HepG2 (cell line): Measurements from ENCODE around the gene MIDN. TPM values are rescaled to one million over a fixed set of nuclear protein-coding genes. Genes with fewer than 3 reads are reported as not detected.

Source experiments
- AKAP8 ChIP-seq: sonication (generic); formaldehyde crosslinking; IDR thresholded peaks from 2 replicates; pipeline ENCODE4 v1.5.1; 2020; ENCODE audit warnings: mild to moderate bottlenecking, missing genetic modification reagents
- BHLHE40 ChIP-seq: IDR thresholded peaks from 2 replicates; pipeline ENCODE4 v1.6.1; 2011; ENCODE audit warnings: low read length, improper control_type of control experiment
- EEA1 ChIP-seq: sonication (generic); formaldehyde crosslinking; IDR thresholded peaks from 2 replicates; pipeline ENCODE4 v1.5.1; 2020; ENCODE audit warnings: mild to moderate bottlenecking, missing genetic modification reagents, borderline replicate concordance
- ELK4 ChIP-seq: sonication (generic); formaldehyde crosslinking; IDR thresholded peaks from 2 replicates; pipeline ENCODE4 v1.9.0; 2021; ENCODE audit warnings: missing genetic modification reagents, borderline replicate concordance
- FOXO1 ChIP-seq: sonication (generic); formaldehyde crosslinking; IDR thresholded peaks from 2 replicates; pipeline ENCODE4 v1.4.0; 2020; ENCODE audit warnings: missing genetic modification reagents
- HNRNPUL1 ChIP-seq: fragments of 200-400 bp; formaldehyde crosslinking; IDR thresholded peaks from 2 replicates; pipeline ENCODE4 v1.6.1; 2017; ENCODE audit warnings: low read depth, mild to moderate bottlenecking, low read length, moderate library complexity
- POLR2AphosphoS5 ChIP-seq: IDR thresholded peaks from 2 replicates; pipeline ENCODE4 v1.6.1; 2012; ENCODE audit warnings: low read depth, low read length
- SRSF1 ChIP-seq: fragments of 200-400 bp; formaldehyde crosslinking; optimal IDR thresholded peaks from 2 replicates; pipeline ENCODE3; 2017; ENCODE audit warnings: mild to moderate bottlenecking, low read depth, low read length, moderate library complexity
- TGIF2 ChIP-seq: IDR thresholded peaks from 2 replicates; pipeline ENCODE4 v1.6.1; 2016; ENCODE audit warnings: control low read depth, missing compliant biosample characterization
- THAP8 ChIP-seq: sonication (generic); formaldehyde crosslinking; IDR thresholded peaks from 2 replicates; pipeline ENCODE4 v1.5.1; 2020; ENCODE audit warnings: missing genetic modification reagents, mild to moderate bottlenecking, borderline replicate concordance
- THAP9 ChIP-seq: sonication (generic); formaldehyde crosslinking; IDR thresholded peaks from 2 replicates; pipeline ENCODE4; 2020; ENCODE audit warnings: missing genetic modification reagents, mild to moderate bottlenecking, borderline replicate concordance
- ZBTB38 ChIP-seq: sonication (generic); formaldehyde crosslinking; IDR thresholded peaks from 2 replicates; pipeline ENCODE4 v1.5.1; 2020; ENCODE audit warnings: mild to moderate bottlenecking, missing genetic modification reagents
- ZBTB7B ChIP-seq: sonication (generic); formaldehyde crosslinking; IDR thresholded peaks from 2 replicates; pipeline ENCODE4 v1.4.0; 2020; ENCODE audit warnings: missing genetic modification reagents
- ZNF276 ChIP-seq: sonication (generic); formaldehyde crosslinking; IDR thresholded peaks from 2 replicates; pipeline ENCODE4 v1.4.0; 2020; ENCODE audit warnings: mild to moderate bottlenecking, low read depth, missing genetic modification reagents
- ZNF326 ChIP-seq: sonication (generic); formaldehyde crosslinking; IDR thresholded peaks from 2 replicates; pipeline ENCODE4 v1.4.0; 2020; ENCODE audit warnings: missing genetic modification reagents, borderline replicate concordance
- ZNF546 ChIP-seq: sonication (generic); formaldehyde crosslinking; conservative IDR thresholded peaks from 2 replicates; pipeline ENCODE4 v1.8.1; 2023; ENCODE audit warnings: mild to moderate bottlenecking, missing genetic modification reagents
- ZNF552 ChIP-seq: sonication (generic); formaldehyde crosslinking; IDR thresholded peaks from 2 replicates; pipeline ENCODE4 v1.9.0; 2022; ENCODE audit warnings: missing genetic modification reagents, mild to moderate bottlenecking, borderline replicate concordance
- ZNF607 ChIP-seq: sonication (generic); formaldehyde crosslinking; IDR thresholded peaks from 2 replicates; pipeline ENCODE4 v1.5.1; 2020; ENCODE audit warnings: missing genetic modification reagents, mild to moderate bottlenecking, borderline replicate concordance
- ZNF788 ChIP-seq: sonication (generic); formaldehyde crosslinking; IDR thresholded peaks from 2 replicates; pipeline ENCODE4 v1.5.0; 2020; ENCODE audit warnings: mild to moderate bottlenecking, missing genetic modification reagents, borderline replicate concordance
- ZNF841 ChIP-seq: sonication (generic); formaldehyde crosslinking; IDR thresholded peaks from 2 replicates; pipeline ENCODE4 v1.8.1; 2023; ENCODE audit warnings: missing genetic modification reagents, borderline replicate concordance
- ZSCAN29 ChIP-seq: sonication (generic); formaldehyde crosslinking; conservative IDR thresholded peaks from 2 replicates; pipeline ENCODE4 v1.4.0; 2020; ENCODE audit warnings: mild to moderate bottlenecking, missing genetic modification reagents
- polyA plus RNA-seq, 8 experiments: library from polyadenylated mRNA; depleted of rRNA in 3 of 8; stranded (reverse) in 7 of 8; unstranded in 1 of 8; fragments of >200 nt; fragmentation: Illumina TruSeq in 4 of 8; extraction: Trizol in 4 of 8; gene quantifications; 2 replicates each; pipeline versions ENCODE4 v1.2.1 to v1.2.3, GENCODE V29; 2011 to 2016; ENCODE audit warnings: low read depth in 4 of 8, missing spikeins in 1 of 8, mixed read lengths in 1 of 8; ENCODE audit not compliant: insufficient read depth in 1 of 8
- total RNA-seq, 5 experiments: library from RNA; depleted of rRNA; stranded (reverse); fragments of >200 nt; fragmentation: Illumina TruSeq; extraction: Trizol; gene quantifications; 2 replicates each; pipeline ENCODE4 v1.2.3, GENCODE V29; 2016; ENCODE audit warnings: low read depth in 1 of 5

MIDN gene
- total and polyA plus RNA-seq, 2 of the 13 experiments (the other 11 are each of a cell fraction or from before 2014, with no cell fraction given) = 8.4 to 18.0 TPM

GRCh38 chr19:1275260-1275975, 27.0 kb downstream of the MIDN start, which contains the start of gene FAM174C (continued):
- no peak for TF ChIP-seq ZNF276 (CRISPR knock-in tag)
- TF ChIP-seq ZSCAN29 (CRISPR knock-in tag) = no peak
- 0 out of 2 replicates have a peak, but pooled peaks have one; percentile 10 for TF ChIP-seq ZNF546 (CRISPR knock-in tag)
- TF ChIP-seq ZBTB7B (CRISPR knock-in tag) = no peak
- peak; percentile 67; the same call in 1 of the 2 replicates for TF ChIP-seq ELK4 (CRISPR knock-in tag)
- peak; percentile 94 for TF ChIP-seq BHLHE40
- peak; percentile 46 for TF ChIP-seq ZNF607
- no peak for TF ChIP-seq ZNF552 (CRISPR knock-in tag)
- peak; percentile 45 for TF ChIP-seq POLR2AphosphoS5
- TF ChIP-seq AKAP8 (CRISPR knock-in tag) = peak; percentile 100
- TF ChIP-seq FOXO1 = no peak
- no peak for TF ChIP-seq THAP9 (CRISPR knock-in tag)
- peak; percentile 54; the same call in 1 of the 2 replicates for TF ChIP-seq ZNF788
- peak; percentile 14 for TF ChIP-seq SRSF1
- no peak; the same call in 1 of the 2 replicates for TF ChIP-seq HNRNPUL1
- TF ChIP-seq TGIF2 (CRISPR knock-in tag) = 0 out of 2 replicates have a peak, but pooled peaks have one; percentile 17
- 0 out of 2 replicates have a peak, but pooled peaks have one; percentile 2 for TF ChIP-seq THAP8 (CRISPR knock-in tag)
- peak; percentile 39; the same call in 1 of the 2 replicates for TF ChIP-seq ZNF326 (CRISPR knock-in tag)
- TF ChIP-seq ZNF841 = 0 out of 2 replicates have a peak, but pooled peaks have one; percentile 82
- no peak for TF ChIP-seq EEA1 (CRISPR knock-in tag)
- no peak for TF ChIP-seq ZBTB38
